NAMALWA (cell line): ENCODE measurements around the gene RAI1.

ENCODE experiments used
- DNase-seq: peaks from one replicate; pipeline ENCODE4 v3.0.0-alpha.2; 2015; ENCODE audit warnings: low spot score

The RAI1 gene

GRCh38 chr17:17784657-17785267 is 103.5 kb downstream of the RAI1 start:
- DNase-seq = peak; percentile 58

GRCh38 chr17:17785407-17785806 is 104.1 kb downstream of the RAI1 start:
- no peak for DNase-seq

GRCh38 chr17:17786998-17787397 is 105.7 kb downstream of the RAI1 start:
- DNase-seq = no peak

GRCh38 chr17:17787568-17787967 is 106.3 kb downstream of the RAI1 start:
- DNase-seq = no peak

GRCh38 chr17:17788967-17789366 is 107.7 kb downstream of the RAI1 start:
- DNase-seq = no peak

- DNase-seq = no peak
Measured at GRCh38 chr17:17789410-17789809, 108.2 kb downstream of the RAI1 start.

- no peak for DNase-seq
Measured at GRCh38 chr17:17789828-17790636, 108.8 kb downstream of the RAI1 start.

- DNase-seq = no peak
Measured at GRCh38 chr17:17790637-17791464, 109.6 kb downstream of the RAI1 start.

- DNase-seq = no peak
Measured at GRCh38 chr17:17792037-17792550, 110.8 kb downstream of the RAI1 start.

GRCh38 chr17:17792551-17793377 is 111.5 kb downstream of the RAI1 start:
- DNase-seq = no peak

- DNase-seq = no peak
Measured at GRCh38 chr17:17793378-17794214, 112.3 kb downstream of the RAI1 start.

GRCh38 chr17:17794382-17794781 is 113.1 kb downstream of the RAI1 start:
- no peak for DNase-seq

GRCh38 chr17:17795296-17795695 is 114.0 kb downstream of the RAI1 start:
- no peak for DNase-seq

- no peak for DNase-seq
Measured at GRCh38 chr17:17795946-17796786, 114.9 kb downstream of the RAI1 start.

- DNase-seq = no peak
Measured at GRCh38 chr17:17796787-17797061, 115.5 kb downstream of the RAI1 start.

GRCh38 chr17:17797119-17797809 is 116.0 kb downstream of the RAI1 start:
- no peak for DNase-seq

- no peak for DNase-seq
Measured at GRCh38 chr17:17798010-17798556, 116.8 kb downstream of the RAI1 start.

GRCh38 chr17:17798573-17799255 is 117.5 kb downstream of the RAI1 start:
- DNase-seq = no peak
